MM.1S (cell line): ENCODE data around the gene GAREM1.

Experiments
- DNase-seq: peaks from one replicate; pipeline ENCODE4 v3.0.0-alpha.2; 2015
- H2AFZ ChIP-seq: fragments of 300-600 bp; sonication (generic); 2 replicates; pipeline ENCODE4 v1.6.0; 2016; ENCODE audit warnings: antibody characterized with exemption, low read length
- H3F3A ChIP-seq: fragments of 300-600 bp; sonication (generic); 2 replicates; pipeline ENCODE4 v1.6.1; 2016; ENCODE audit warnings: mild to moderate bottlenecking, antibody characterized with exemption, low read length, moderate library complexity, mixed read lengths; ENCODE audit not compliant: insufficient read depth
- H3K27ac ChIP-seq: fragments of 300-600 bp; sonication (generic); 2 replicates; pipeline ENCODE4 v1.5.1; 2016; ENCODE audit warnings: mild to moderate bottlenecking, low read length
- H3K27me3 ChIP-seq: fragments of 300-600 bp; sonication (generic); replicated peaks from 2 replicates; pipeline ENCODE4 v1.6.0; 2016; ENCODE audit warnings: low read length; ENCODE audit not compliant: insufficient read depth
- H3K36me3 ChIP-seq: fragments of 300-600 bp; sonication (generic); replicated peaks from 2 replicates; pipeline ENCODE4 v1.6.1; 2016; ENCODE audit warnings: mild to moderate bottlenecking, low read length, mixed read lengths; ENCODE audit not compliant: insufficient read depth
- H3K4me1 ChIP-seq: fragments of 300-600 bp; sonication (generic); 2 replicates; pipeline ENCODE4 v1.6.1; 2016; ENCODE audit warnings: low read length, mixed read lengths
- H3K4me2 ChIP-seq: fragments of 300-600 bp; sonication (generic); 2 replicates; pipeline ENCODE4 v1.6.0; 2016; ENCODE audit warnings: low read depth, low read length
- H3K4me3 ChIP-seq: fragments of 300-600 bp; sonication (generic); 2 replicates; pipeline ENCODE4 v1.5.1; 2016; ENCODE audit warnings: low read length, mixed read lengths
- H3K79me2 ChIP-seq: fragments of 300-600 bp; sonication (generic); 2 replicates; pipeline ENCODE4 v1.6.1; 2016; ENCODE audit warnings: mixed run types, low read length, mixed read lengths
- H3K9ac ChIP-seq: fragments of 300-600 bp; sonication (generic); 2 replicates; pipeline ENCODE4 v1.6.1; 2016; ENCODE audit warnings: low read length, mixed read lengths
- H3K9me2 ChIP-seq: fragments of 300-600 bp; sonication (generic); replicated peaks from 2 replicates; pipeline ENCODE4 v1.6.1; 2016; ENCODE audit warnings: mild to moderate bottlenecking, low read length, mixed read lengths; ENCODE audit not compliant: insufficient read depth
- H3K9me3 ChIP-seq: fragments of 300-600 bp; sonication (generic); replicated peaks from 2 replicates; pipeline ENCODE4 v1.6.1; 2016; ENCODE audit warnings: mild to moderate bottlenecking, low read length, mixed read lengths; ENCODE audit not compliant: insufficient read depth
- H4K20me1 ChIP-seq: fragments of 300-600 bp; sonication (generic); 2 replicates; pipeline ENCODE4 v1.6.1; 2016; ENCODE audit warnings: mild to moderate bottlenecking, low read length, moderate library complexity, mixed read lengths; ENCODE audit not compliant: insufficient read depth
- CTCF ChIP-seq: fragments of 300-600 bp; sonication (generic); IDR thresholded peaks from 2 replicates; pipeline ENCODE4 v1.5.1; 2016; ENCODE audit warnings: antibody characterized with exemption, low read length, mixed read lengths
- EZH2 ChIP-seq: fragments of 300-600 bp; sonication (generic); optimal IDR thresholded peaks from 2 replicates; pipeline ENCODE3; 2017; ENCODE audit warnings: low read depth, mild to moderate bottlenecking, antibody characterized with exemption, low read length, mixed read lengths
- EZH2phosphoT487 ChIP-seq: fragments of 300-600 bp; sonication (generic); IDR thresholded peaks from 2 replicates; pipeline ENCODE4 v1.6.1; 2018; ENCODE audit warnings: antibody characterized with exemption, low read length

Gene GAREM1

GRCh38 chr18:32472841-32473240 is 2.2 kb upstream of the GAREM1 start:
- Histone ChIP-seq H3K27me3 (no peaks in the 10 kb centered on the region), H3K27ac (no peak overlapping the region), H3K9me2 (no peaks in the 10 kb centered on the region), H3K4me3 (no peak overlapping the region), H3K9ac (no peak overlapping the region), H3K9me3 (no peaks in the 10 kb centered on the region), H3F3A (peaks cover 11% of the 10 kb centered on the region; the same call in 1 of the 2 replicates), H3K79me2 (peaks cover 17% of the 10 kb centered on the region), H3K36me3 (no peaks in the 10 kb centered on the region), H3K4me1 (0 out of 2 replicates have a peak, but pooled peaks cover 5% of the 10 kb centered on the region), H2AFZ (no peak overlapping the region), H4K20me1 (no peaks in the 10 kb centered on the region), H3K4me2 (no peak overlapping the region)
- DNase-seq, result no peak
- TF ChIP-seq EZH2phosphoT487, result no peak
- TF ChIP-seq CTCF, result no peak
- no peak for TF ChIP-seq EZH2

GRCh38 chr18:32470460-32470713 is 295 bp downstream of the GAREM1 start:
- Histone ChIP-seq H2AFZ (peak overlapping the region; percentile 48; the same call in 1 of the 2 replicates), H3K36me3 (no peaks in the 10 kb centered on the region), H3F3A (peaks cover 11% of the 10 kb centered on the region; the same call in 1 of the 2 replicates), H3K4me2 (0 out of 2 replicates have a peak overlapping the region, but pooled peaks have one; percentile 84), H3K9me3 (no peaks in the 10 kb centered on the region), H4K20me1 (no peaks in the 10 kb centered on the region), H3K9ac (peak overlapping the region; percentile 66; the same call in 1 of the 2 replicates), H3K4me1 (0 out of 2 replicates have a peak, but pooled peaks cover 8% of the 10 kb centered on the region), H3K27ac (no peak overlapping the region), H3K4me3 (peak overlapping the region; percentile 94), H3K27me3 (no peaks in the 10 kb centered on the region), H3K9me2 (no peaks in the 10 kb centered on the region), H3K79me2 (peaks cover 37% of the 10 kb centered on the region)
- TF ChIP-seq CTCF, result no peak
- TF ChIP-seq EZH2, result no peak
- no peak for TF ChIP-seq EZH2phosphoT487
- no peak for DNase-seq

GRCh38 chr18:32469691-32470459 is 807 bp downstream of the GAREM1 start:
- peak overlapping the region; percentile 84 for H3K4me2 ChIP-seq
- no peaks in the 10 kb centered on the region for H3K27me3 ChIP-seq
- H3K4me1 ChIP-seq, result 0 out of 2 replicates have a peak, but pooled peaks cover 8% of the 10 kb centered on the region
- H3K9me3 ChIP-seq, result no peaks in the 10 kb centered on the region
- peaks cover 11% of the 10 kb centered on the region; the same call in 1 of the 2 replicates for H3F3A ChIP-seq
- H3K27ac ChIP-seq, result peak overlapping the region; percentile 18; the same call in 1 of the 2 replicates
- H3K79me2 ChIP-seq, result peaks cover 38% of the 10 kb centered on the region
- TF ChIP-seq CTCF (no peak), EZH2 (no peak), EZH2phosphoT487 (no peak)
- no peaks in the 10 kb centered on the region for H3K9me2 ChIP-seq
- H4K20me1 ChIP-seq, result no peaks in the 10 kb centered on the region
- peak overlapping the region; percentile 94 for H3K4me3 ChIP-seq
- H3K9ac ChIP-seq, result peak overlapping the region; percentile 66; the same call in 1 of the 2 replicates
- no peaks in the 10 kb centered on the region for H3K36me3 ChIP-seq
- H2AFZ ChIP-seq, result peak overlapping the region; percentile 48
- peak; percentile 29 for DNase-seq
